ENCODE measurements around the gene TXN2.
A peak's percentile ranks its signal among the peaks of the same experiment; 100 is the strongest.

GRCh38 chr22:36464715-36465231 lies 16.7 kb downstream of the TXN2 start:
- peak; percentile 22 to 39 for TF ChIP-seq POLR2A (IDR thresholded peaks at IDR 0.05)
- TF ChIP-seq, protein P1, sequence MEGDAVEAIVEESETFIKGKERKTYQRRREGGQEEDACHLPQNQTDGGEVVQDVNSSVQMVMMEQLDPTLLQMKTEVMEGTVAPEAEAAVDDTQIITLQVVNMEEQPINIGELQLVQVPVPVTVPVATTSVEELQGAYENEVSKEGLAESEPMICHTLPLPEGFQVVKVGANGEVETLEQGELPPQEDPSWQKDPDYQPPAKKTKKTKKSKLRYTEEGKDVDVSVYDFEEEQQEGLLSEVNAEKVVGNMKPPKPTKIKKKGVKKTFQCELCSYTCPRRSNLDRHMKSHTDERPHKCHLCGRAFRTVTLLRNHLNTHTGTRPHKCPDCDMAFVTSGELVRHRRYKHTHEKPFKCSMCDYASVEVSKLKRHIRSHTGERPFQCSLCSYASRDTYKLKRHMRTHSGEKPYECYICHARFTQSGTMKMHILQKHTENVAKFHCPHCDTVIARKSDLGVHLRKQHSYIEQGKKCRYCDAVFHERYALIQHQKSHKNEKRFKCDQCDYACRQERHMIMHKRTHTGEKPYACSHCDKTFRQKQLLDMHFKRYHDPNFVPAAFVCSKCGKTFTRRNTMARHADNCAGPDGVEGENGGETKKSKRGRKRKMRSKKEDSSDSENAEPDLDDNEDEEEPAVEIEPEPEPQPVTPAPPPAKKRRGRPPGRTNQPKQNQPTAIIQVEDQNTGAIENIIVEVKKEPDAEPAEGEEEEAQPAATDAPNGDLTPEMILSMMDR (IDR thresholded peaks at IDR 0.05 in 4 of 5, conservative IDR thresholded peaks at IDR 0.05 in 1 of 5): no peak
